ENCODE results near the gene CNNM2.
"Not testable (repeated sequence)": the region's sequence is repeated elsewhere in the genome, so short reads cannot be mapped to it uniquely, and the experiment has no call there.

The CNNM2 gene

DNA sequence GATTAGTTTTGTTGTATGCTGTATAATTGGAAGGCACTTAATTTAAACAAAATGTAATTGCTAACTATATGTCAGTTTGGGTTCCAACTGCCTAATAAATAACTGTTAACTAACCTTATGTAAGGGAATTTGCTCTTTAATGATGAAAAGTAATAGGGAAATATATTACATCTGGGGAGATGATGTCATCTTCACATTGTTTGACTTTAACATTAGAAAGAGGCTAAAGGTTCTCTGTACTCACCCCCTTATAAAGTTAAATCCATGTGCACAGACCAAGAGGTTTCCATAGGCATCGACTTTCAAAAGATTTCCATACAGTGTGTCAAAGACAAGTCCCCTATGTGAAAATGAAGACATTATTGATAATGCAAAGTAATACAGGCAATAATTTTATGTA, 187.4 kb downstream of the CNNM2 start:
- DNase-seq (ENCODE audit: low read depth in 2 of 2): no peak

DNA sequence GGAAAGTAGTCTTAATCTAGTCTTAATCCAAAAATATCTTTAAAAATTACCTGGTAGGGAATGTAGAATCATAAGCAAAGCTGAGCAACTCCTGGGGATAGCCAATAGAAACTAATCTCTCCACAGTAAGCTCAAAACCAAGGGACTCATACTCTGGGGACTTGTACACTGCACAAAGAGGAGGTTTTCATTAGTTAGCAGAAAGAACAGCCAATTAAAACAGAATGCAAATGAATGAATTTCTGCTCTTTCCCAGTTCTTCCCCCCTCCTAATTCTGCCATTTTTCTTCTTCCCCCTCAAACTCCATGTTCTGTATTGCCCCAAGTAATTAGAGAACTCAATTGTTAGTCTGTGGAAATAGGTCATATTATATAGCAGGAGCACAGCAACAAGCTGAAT, 188.4 kb downstream of the CNNM2 start:
- DNase-seq (ENCODE audit: low read depth in 2 of 2): no peak

DNA sequence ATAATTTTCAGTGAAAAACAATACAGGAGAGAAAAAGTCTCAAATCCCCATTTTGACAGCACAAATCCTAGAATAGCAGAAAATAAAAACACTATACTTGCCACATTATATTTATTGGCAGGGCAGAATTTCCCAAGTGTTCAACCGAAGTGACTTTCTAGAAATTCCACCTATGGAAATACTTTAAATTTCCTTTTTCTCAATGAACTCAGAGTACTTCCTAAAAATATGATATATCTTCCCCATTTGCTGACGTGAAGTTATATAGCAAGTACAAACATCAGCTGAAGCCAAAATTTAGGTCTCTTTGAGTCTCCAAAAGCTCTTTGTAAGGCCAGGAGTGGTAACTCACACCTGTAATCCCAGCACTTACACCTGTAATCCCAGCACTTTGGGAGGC, 191.7 kb downstream of the CNNM2 start:
- DNase-seq (ENCODE audit: low read depth in 2 of 2): no peak

DNA sequence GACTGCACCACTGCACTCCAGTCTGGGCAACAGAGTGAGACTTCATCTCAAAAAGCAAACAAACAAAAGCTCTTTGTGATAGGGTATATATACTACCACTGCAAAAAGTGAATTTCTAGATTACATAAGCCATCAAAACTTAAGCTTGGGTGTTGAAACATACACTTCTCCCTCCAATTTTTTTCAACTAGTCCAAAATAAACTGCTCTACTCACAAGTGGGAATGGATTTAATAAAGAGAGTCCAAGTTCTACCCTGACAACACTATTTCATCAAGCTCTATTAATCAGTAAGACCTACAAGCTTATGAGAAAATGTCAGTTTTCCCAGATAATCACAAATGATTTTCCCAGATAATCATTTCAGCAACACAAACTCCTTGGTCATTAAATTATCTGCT, 192.3 kb downstream of the CNNM2 start:
- no peak for DNase-seq (ENCODE audit: low read depth in 2 of 2)

DNA sequence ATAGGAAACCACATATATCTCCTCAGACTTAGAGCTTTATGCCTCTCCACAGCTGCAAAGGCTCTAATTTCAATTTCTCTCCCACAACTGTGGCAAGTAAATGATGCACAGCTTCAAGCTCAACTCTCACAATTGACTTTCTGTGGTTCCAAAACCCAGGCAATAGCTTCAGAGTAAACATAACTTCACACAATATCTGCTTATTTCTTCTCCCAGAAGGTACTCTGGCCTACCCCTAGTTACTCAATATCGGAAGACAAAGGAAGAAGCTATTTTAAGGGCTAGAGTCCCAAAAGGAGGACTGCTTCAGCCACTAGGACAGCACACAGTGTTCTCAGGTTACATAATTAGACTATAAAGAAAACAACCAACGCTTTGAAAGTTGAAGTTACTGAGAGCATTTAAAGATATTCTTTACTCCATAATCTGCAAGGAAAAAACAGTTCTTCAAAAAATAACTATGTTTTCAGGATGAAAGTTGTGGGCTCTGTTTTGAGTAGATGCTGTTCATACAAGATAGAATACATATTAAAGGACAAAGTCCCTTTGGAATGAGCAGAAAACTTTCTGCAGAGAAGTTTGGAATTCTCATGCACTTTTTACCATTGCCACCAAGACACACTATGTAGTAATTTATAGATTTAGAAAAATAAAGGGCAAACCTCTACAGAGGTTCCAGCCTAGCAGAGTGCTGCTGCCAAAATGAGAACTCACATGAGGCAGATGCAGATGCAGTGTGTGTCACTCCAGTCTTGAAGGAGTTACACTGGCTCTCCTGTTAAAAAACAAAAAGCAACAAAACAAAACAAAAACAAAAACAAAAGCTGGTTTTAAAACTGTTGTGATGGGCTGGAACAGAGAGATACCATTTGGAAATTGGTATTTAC, 193.2 kb downstream of the CNNM2 start:
- peak; percentile 3 to 8 for DNase-seq (ENCODE audit: low read depth in 2 of 2)

GRCh38 chr10:103111918-103112877, 194.1 kb downstream of the CNNM2 start:
- DNase-seq (ENCODE audit: low read depth in 2 of 2): no peak

- no peak for DNase-seq (ENCODE audit: low read depth in 2 of 2)
These were observed 196.8 kb downstream of the CNNM2 start for GRCh38 chr10:103114876-103115275.

DNA sequence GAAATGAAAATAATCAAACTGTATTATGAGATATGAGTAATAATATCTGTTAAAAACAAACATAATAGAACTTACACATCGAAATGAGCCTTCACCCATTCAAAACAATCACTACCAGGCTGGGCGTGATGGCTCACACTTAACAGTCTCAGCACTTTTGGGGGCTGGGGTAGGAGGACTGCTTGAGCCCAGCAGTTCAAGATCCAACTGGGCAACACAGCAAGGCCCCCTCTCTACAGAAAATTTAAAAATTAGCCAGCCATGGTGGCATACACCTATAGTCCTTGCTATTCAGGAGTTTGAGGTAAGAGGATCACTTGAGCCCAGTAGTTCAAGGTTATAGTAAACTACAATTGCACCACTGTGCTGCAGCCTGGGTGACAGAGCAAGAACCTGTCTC, 199.2 kb downstream of the CNNM2 start:
- no peak for DNase-seq (ENCODE audit: low read depth in 2 of 2)

DNA sequence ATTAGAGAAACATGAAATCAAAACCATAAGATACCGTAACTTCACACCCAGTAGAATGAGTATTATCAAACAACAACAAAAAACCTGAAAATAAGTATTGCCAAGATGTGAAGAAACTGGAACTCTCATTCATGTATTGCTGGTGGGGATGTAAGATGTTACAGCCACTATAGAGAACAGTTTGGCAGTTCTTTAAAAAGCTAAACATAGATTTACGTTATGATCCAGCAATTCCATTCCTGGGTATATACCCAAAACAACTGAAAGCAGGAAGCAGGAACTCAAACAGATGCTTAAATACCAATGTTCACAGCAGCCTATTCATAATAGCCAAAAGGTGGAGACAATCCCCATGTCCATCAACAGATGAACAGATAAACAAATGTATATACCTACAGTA, 202.5 kb downstream of the CNNM2 start:
- no peak for DNase-seq (ENCODE audit: low read depth in 2 of 2)

DNA sequence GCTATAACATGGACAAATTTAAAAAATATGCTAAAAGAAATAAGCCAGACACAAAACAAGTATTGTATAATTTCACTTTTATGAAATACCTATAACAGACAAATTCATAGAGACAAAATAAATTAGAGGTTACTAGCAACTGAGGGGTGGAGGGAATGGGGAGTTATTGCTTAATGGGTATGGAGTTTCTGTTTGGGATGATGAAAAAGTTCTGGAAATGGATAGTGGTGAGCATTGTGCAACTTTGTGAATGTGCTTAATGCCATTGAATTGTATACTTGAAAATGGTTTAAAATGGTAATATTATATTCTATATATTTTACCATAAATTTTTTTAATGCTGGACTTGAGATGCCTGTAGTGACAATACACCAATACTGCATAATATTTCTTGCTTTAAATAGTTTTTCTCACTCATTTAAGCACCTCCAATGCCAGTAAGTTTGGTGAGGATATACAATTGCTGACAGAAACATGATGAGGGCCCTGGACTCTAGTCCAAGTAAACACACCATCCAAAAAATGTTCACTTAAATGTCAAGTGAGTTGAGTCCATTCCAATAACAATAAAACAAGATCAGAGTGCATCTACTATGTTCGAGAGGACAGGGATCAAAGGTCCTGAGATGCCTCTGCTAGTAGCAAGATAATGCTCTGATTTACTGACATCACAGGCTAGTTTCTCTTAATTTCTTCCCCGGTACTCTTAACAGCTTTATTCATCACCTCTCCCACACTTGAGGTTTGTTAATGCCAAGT, 203.1 kb downstream of the CNNM2 start:
- DNase-seq (ENCODE audit: low read depth in 2 of 2): peak in 1 of 2 experiments; percentile 3

- DNase-seq (ENCODE audit: low read depth in 2 of 2): no peak
These were observed 205.4 kb downstream of the CNNM2 start for GRCh38 chr10:103123282-103124024.

GRCh38 chr10:103124420-103125096, 206.5 kb downstream of the CNNM2 start:
- DNase-seq (ENCODE audit: low read depth in 2 of 2): no peak

- DNase-seq (ENCODE audit: low read depth in 2 of 2): no peak
These were observed 207.5 kb downstream of the CNNM2 start for GRCh38 chr10:103125323-103126267.

DNA sequence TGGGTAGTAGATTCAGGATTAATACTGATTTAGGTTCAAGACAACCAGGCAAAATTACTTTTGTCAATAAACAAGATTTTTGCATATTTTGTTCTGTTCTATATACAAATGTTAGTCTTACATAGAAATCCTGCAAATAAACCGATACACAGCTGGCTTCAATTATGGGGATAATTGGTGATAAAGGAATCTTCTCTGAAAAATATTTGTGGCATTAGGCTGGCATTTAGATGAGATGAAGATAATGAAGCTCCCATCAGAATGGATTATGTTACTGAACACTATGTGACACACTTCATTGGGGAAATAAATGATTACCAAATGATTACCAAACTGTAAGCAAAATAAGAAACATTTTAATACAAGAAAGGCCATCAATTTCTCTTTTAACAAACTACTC, 209.1 kb downstream of the CNNM2 start:
- peak; percentile 26 to 42 for DNase-seq (ENCODE audit: low read depth in 2 of 2)

DNA sequence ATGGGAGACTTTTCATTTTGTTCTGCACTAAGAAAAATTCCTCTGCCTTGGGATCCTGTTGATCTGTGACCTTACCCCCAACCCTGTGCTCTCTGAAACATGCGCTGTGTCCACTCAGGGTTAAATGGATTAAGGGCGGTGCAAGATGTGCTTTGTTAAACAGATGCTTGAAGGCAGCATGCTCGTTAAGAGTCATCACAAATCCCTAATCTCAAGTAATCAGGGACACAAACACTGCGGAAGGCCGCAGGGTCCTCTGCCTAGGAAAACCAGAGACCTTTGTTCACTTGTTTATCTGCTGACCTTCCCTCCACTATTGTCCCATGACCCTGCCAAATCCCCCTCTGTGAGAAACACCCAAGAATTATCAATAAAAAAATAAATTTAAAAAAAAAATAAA, 212.1 kb downstream of the CNNM2 start:
- not testable (repeated sequence) for DNase-seq (ENCODE audit: low read depth in 2 of 2)

DNA sequence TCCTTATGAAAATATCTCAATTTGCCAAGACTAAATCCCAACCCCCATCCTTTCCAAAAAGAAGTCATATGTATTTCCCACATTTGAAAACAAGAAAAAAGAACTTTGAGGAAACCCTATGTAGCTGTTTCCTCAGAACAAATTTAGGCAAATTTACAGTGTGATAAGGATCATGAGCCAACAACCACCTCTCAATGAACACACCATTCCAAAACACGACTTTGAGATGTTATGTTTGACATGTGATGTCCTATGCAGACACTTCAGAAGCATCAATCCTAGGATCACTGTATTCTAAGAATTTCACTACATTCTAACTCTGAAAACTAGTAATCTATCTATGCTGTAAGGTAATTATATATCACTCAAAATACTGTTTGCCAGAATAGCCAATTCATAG, 212.8 kb downstream of the CNNM2 start:
- DNase-seq (ENCODE audit: low read depth in 2 of 2): no peak

GRCh38 chr10:103135168-103135567, 217.1 kb downstream of the CNNM2 start:
- DNase-seq (ENCODE audit: low read depth in 2 of 2): not testable (repeated sequence)

DNA sequence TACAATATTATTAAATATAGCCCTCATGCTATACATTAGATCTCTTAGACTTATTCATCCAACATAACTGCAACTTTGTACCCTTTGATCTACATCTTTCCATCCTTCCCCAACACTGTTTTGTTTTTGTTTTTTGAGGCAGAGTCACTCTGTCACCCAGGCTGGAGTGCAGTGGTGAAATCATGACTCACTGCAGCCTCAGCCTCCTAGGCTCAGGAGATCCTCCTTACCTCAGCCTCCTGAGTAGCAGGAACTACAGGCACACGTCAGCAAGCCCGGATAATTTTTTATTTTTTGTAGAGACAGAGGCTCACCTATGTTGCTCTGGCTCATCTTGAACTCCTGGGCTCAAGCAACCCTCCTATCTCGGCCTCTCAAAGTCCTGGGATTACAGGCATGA, 221.7 kb downstream of the CNNM2 start:
- DNase-seq (ENCODE audit: low read depth in 2 of 2): no peak

Data from fibroblast of skin of left quadriceps (primary cell).